Colonic mucosa (tissue), 4 donors: ENCODE measurements around the gene ST3GAL5. TPM values are rescaled to one million over a fixed set of nuclear protein-coding genes. Genes with fewer than 3 reads are reported as not detected.

ENCODE experiments used
- DNase-seq: peaks from one replicate; pipeline ENCODE4 v3.0.0-alpha.2; 2020
- H3K27ac ChIP-seq: fragments of 200-600 bp; one replicate; pipeline ENCODE4 v1.8.0; 2021
- H3K27me3 ChIP-seq: fragments of 200-600 bp; one replicate; pipeline ENCODE4 v1.8.0; 2021
- H3K36me3 ChIP-seq: fragments of 200-600 bp; one replicate; pipeline ENCODE4 v1.8.0; 2021
- H3K4me1 ChIP-seq: fragments of 200-600 bp; one replicate; pipeline ENCODE4 v1.8.0; 2021; ENCODE audit warnings: mild to moderate bottlenecking
- H3K4me3 ChIP-seq: fragments of 200-600 bp; one replicate; pipeline ENCODE4 v1.8.0; 2021
- H3K9ac ChIP-seq, 2 donors: one replicate each; pipeline ENCODE4 v1.7.0; 2013; ENCODE audit warnings: control low read depth in 2 of 2, low read depth in 2 of 2, low read length in 2 of 2
- H3K9me3 ChIP-seq: fragments of 200-600 bp; one replicate; pipeline ENCODE4 v1.8.0; 2021
- CTCF ChIP-seq: fragments of 200-600 bp; IDR thresholded peaks from one replicate; pipeline ENCODE4 v1.8.0; 2022; ENCODE audit warnings: antibody characterized with exemption, mild to moderate bottlenecking
- intact Hi-C: fragments of 100-400 bp; cut with DNase I; formaldehyde crosslinking; loops from one replicate; pipeline ENCODE4 v1.14.1; 2022
- total RNA-seq, 2 donors: library from RNA; stranded (reverse); fragmentation: NEBNext Ultra II Directional in 1 of 2; extraction: Animal tissue kit (Norgen Biotek cat#: 25700) in 1 of 2; gene quantifications; one replicate each; pipeline ENCODE4 v1.2.1, GENCODE V29; 2021
- donor health status: healthy.
- donor health status: DM: no; HTN: no; CAD: no.
- donor health status: DM: no; HTN: no; CAD: no.

The ST3GAL5 gene
- total RNA-seq, 2 donors from 2014 or later = 2.6 to 3.5 TPM

GRCh38 chr2:85921659-85922058, 32.9 kb upstream of the ST3GAL5 start:
- Histone ChIP-seq H3K4me3 (no peak overlapping the region), H3K9ac (no peak overlapping the region), H3K4me1 (no peaks in the 10 kb centered on the region), H3K9me3 (no peaks in the 10 kb centered on the region), H3K27me3 (no peaks in the 10 kb centered on the region), H3K27ac (no peak overlapping the region), H3K36me3 (no peaks in the 10 kb centered on the region)
- intact Hi-C loops = no loop called here
- DNase-seq = no peak
- no peak for TF ChIP-seq CTCF

GRCh38 chr2:85920810-85921545, 32.2 kb upstream of the ST3GAL5 start:
- intact Hi-C loops = no loop called here
- Histone ChIP-seq H3K27me3 (no peaks in the 10 kb centered on the region), H3K9me3 (no peaks in the 10 kb centered on the region), H3K4me3 (no peak overlapping the region), H3K4me1 (no peaks in the 10 kb centered on the region), H3K27ac (no peak overlapping the region), H3K9ac (no peak overlapping the region), H3K36me3 (no peaks in the 10 kb centered on the region)
- TF ChIP-seq CTCF = no peak
- no peak for DNase-seq

GRCh38 chr2:85917887-85918795, 29.4 kb upstream of the ST3GAL5 start:
- Histone ChIP-seq H3K9me3 (no peaks in the 10 kb centered on the region), H3K4me1 (no peaks in the 10 kb centered on the region), H3K27ac (no peak overlapping the region), H3K27me3 (no peaks in the 10 kb centered on the region), H3K4me3 (no peak overlapping the region), H3K36me3 (no peaks in the 10 kb centered on the region), H3K9ac (no peak overlapping the region)
- no peak for TF ChIP-seq CTCF
- no peak for DNase-seq
- intact Hi-C loops = no loop called here

- Histone ChIP-seq H3K9ac (no peak overlapping the region), H3K27me3 (no peaks in the 10 kb centered on the region), H3K27ac (no peak overlapping the region), H3K4me3 (no peak overlapping the region), H3K9me3 (no peaks in the 10 kb centered on the region), H3K36me3 (no peaks in the 10 kb centered on the region), H3K4me1 (no peaks in the 10 kb centered on the region)
- DNase-seq = no peak
- intact Hi-C loops = no loop called here
- TF ChIP-seq CTCF = no peak
Measured at GRCh38 chr2:85915606-85916303, 27.0 kb upstream of the ST3GAL5 start.

GRCh38 chr2:85914922-85915321, 26.1 kb upstream of the ST3GAL5 start:
- H3K27ac ChIP-seq = no peak overlapping the region

More at GRCh38 chr2:85914922-85915321, 26.1 kb upstream of the ST3GAL5 start:
- no peaks in the 10 kb centered on the region for H3K4me1 ChIP-seq
- no peaks in the 10 kb centered on the region for H3K36me3 ChIP-seq
- intact Hi-C loops = no loop called here
- no peak for DNase-seq
- no peak overlapping the region for H3K9ac ChIP-seq
- no peak overlapping the region for H3K4me3 ChIP-seq
- no peak for TF ChIP-seq CTCF
- H3K27me3 ChIP-seq = no peaks in the 10 kb centered on the region
- no peaks in the 10 kb centered on the region for H3K9me3 ChIP-seq
